WERI-Rb-1 (cell line): Measurements from ENCODE around the gene EEF2KMT.
A peak's percentile ranks its signal among the peaks of the same experiment; 100 is the strongest.
"Not testable (repeated sequence)": the region's sequence is repeated elsewhere in the genome, so short reads cannot be mapped to it uniquely, and the experiment has no call there.

Source experiments
- DNase-seq: peaks from one replicate; pipeline ENCODE4 v3.0.0-alpha.2; 2020
- H3K27ac ChIP-seq: fragments of 250-450 bp; sonication (Bioruptor Pico); 2 replicates; pipeline ENCODE4 v1.5.1; 2020; ENCODE audit warnings: mild to moderate bottlenecking, moderate library complexity
- H3K27me3 ChIP-seq: fragments of 250-450 bp; sonication (Bioruptor Pico); 2 replicates; pipeline ENCODE4 v1.5.1; 2021; ENCODE audit warnings: mild to moderate bottlenecking, low read depth, moderate library complexity; ENCODE audit not compliant: insufficient read depth, severe bottlenecking
- H3K36me3 ChIP-seq: fragments of 250-450 bp; sonication (Bioruptor Pico); 2 replicates; pipeline ENCODE4 v1.5.1; 2020; ENCODE audit warnings: mild to moderate bottlenecking, moderate library complexity
- H3K4me3 ChIP-seq: 2 replicates; pipeline ENCODE4 v1.5.1; 2011; ENCODE audit warnings: low read depth, mild to moderate bottlenecking, control low read depth, low read length
- H3K9me3 ChIP-seq: fragments of 250-450 bp; sonication (Bioruptor Pico); 2 replicates; pipeline ENCODE4 v1.5.1; 2021; ENCODE audit warnings: mild to moderate bottlenecking, moderate library complexity; ENCODE audit not compliant: severe bottlenecking
- TF ChIP-seq, protein P1 (sequence below): IDR thresholded peaks from 2 replicates; pipeline ENCODE4 v1.5.1; 2011; ENCODE audit warnings: low read depth, mild to moderate bottlenecking, control low read depth, inconsistent platforms, low read length

EEF2KMT gene

DNA sequence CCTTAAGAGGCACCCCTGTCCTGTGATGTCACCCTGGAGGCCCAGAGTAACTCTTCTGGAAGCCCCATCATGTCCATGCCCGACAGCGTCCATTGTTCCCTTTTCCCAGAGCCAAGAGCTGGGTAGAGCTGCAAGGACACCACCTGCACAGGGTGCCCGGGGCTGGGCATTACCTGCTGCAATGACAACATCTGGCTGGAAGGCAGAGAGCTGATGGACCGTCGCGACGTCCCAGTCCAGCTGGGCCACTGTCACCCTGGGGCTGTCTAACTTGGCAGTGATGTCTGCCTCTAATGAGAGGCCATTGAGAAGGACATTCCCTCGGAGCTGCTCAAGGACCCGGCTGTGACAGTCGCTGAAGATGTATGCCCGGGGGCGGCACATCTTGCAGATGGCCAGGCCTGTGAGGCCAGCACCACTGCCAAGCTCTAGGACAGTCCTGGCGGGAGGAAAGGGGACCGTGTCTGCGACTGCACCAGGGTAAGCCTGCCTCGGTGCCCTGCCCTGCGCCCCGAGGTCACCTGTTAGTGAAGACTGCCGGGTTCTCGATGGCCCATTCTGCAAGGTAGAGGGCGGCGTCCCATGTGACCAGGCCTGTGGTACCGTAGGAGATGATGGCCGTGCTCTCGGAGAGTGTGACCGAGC is 7.6 kb downstream of the EEF2KMT start:
- H3K36me3 ChIP-seq, H3K9me3 ChIP-seq, H3K27ac ChIP-seq, H3K27me3 ChIP-seq, DNase-seq, H3K4me3 ChIP-seq: not testable (repeated sequence)

DNA sequence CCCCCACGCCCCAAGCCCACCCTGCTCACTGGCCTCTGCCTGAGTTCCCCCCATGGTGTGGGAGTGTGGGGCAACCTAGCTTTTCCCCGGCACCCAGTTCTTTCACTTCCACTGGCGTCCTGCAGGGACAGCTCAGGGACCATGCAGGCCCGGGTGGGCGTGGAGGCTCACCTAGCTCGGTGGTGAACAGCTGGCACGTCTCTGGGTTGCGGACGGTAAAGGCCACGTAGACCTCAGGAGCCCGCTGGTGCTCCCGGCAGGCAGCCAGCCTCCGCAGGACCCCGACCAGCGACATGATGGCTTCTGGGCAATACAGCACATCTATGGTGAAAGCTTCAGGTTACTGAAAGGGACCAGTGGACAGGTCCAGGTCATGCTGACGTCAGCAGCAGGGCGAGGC is 8.7 kb downstream of the EEF2KMT start:
- H3K9me3 ChIP-seq, H3K27ac ChIP-seq, H3K27me3 ChIP-seq, H3K4me3 ChIP-seq, H3K36me3 ChIP-seq, DNase-seq: not testable (repeated sequence)

DNA sequence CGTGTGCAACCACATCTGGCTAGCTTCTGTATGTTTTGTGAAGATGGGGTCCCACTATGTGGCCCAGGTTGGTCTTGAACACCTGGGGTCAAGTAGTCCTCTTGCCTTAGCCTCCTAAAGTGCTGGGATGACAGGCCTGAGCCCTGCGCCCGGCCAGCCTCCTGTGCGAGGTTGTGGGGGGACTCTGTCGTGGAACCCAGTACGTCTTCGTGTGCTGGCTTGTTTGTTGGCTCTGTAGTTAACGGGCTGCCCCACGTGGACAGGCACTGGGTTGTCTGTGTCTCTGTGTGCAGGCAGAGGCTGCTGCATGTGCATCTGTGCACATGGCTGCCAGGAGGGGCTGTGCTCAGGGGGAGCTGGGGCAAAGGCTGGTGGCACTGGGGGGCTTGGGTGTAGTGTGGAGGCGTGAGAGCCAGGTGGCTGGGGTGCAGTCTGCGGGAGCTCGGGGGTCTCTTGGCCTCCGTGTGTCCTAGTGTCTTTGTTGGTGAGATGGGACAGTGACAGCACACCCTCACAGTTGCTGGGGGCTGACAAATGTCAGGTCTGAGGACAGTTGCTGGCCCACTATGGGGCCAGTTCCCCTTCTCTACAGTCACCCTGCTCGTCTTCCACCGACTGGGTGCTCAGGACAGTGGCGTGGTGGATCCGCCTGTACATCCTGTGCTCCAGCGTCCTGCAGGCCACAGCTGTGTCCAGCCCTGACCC is 9.4 kb downstream of the EEF2KMT start:
- not testable (repeated sequence) for H3K36me3 ChIP-seq, H3K27ac ChIP-seq, H3K4me3 ChIP-seq, H3K27me3 ChIP-seq, DNase-seq, H3K9me3 ChIP-seq

DNA sequence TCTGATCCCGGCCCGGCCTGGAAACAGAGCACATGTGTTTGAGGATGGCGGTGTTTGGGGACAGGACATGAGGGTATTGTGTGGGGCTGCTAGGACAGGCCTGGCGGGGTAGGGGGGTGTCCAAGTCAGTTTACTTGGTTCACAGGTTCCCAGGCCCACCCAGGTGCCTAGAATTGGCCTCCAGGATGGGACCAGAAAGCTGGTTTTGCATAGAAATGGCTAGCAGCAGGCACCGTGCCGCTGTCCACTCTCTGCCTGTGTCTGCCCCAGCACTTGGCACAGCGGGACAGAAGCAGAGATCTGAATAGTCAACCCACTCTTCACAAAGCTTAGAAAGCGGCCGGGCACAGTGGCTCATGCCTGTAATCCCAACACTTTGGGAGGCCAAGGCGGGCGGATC is 11.9 kb downstream of the EEF2KMT start:
- H3K27ac ChIP-seq, H3K27me3 ChIP-seq, H3K9me3 ChIP-seq, H3K4me3 ChIP-seq, H3K36me3 ChIP-seq, DNase-seq: not testable (repeated sequence)

DNA sequence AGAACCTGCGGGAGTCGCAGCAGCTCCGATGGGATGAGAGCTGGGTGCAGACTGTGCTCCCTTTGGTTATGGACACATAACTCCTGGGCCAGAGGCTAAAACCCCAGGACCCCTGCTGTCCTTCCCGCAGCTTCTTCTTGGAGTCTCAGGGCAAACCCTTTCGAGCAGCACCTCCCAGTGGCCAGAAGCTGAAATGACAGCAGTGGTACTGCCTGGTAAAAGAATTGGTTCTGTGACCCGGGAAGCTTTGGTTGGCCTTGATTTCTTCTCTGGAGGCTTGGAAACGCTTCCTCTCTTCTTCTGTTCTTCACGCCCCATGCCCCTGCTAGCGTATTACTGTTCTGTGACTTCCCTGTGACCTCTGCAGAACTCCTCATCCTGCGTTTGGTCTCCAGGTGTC is 12.8 kb downstream of the EEF2KMT start:
- H3K9me3 ChIP-seq, H3K27ac ChIP-seq, H3K27me3 ChIP-seq, H3K4me3 ChIP-seq, H3K36me3 ChIP-seq: not testable (repeated sequence)
- TF ChIP-seq, protein P1, sequence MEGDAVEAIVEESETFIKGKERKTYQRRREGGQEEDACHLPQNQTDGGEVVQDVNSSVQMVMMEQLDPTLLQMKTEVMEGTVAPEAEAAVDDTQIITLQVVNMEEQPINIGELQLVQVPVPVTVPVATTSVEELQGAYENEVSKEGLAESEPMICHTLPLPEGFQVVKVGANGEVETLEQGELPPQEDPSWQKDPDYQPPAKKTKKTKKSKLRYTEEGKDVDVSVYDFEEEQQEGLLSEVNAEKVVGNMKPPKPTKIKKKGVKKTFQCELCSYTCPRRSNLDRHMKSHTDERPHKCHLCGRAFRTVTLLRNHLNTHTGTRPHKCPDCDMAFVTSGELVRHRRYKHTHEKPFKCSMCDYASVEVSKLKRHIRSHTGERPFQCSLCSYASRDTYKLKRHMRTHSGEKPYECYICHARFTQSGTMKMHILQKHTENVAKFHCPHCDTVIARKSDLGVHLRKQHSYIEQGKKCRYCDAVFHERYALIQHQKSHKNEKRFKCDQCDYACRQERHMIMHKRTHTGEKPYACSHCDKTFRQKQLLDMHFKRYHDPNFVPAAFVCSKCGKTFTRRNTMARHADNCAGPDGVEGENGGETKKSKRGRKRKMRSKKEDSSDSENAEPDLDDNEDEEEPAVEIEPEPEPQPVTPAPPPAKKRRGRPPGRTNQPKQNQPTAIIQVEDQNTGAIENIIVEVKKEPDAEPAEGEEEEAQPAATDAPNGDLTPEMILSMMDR, result peak; percentile 79
- DNase-seq, result peak; percentile 79

DNA sequence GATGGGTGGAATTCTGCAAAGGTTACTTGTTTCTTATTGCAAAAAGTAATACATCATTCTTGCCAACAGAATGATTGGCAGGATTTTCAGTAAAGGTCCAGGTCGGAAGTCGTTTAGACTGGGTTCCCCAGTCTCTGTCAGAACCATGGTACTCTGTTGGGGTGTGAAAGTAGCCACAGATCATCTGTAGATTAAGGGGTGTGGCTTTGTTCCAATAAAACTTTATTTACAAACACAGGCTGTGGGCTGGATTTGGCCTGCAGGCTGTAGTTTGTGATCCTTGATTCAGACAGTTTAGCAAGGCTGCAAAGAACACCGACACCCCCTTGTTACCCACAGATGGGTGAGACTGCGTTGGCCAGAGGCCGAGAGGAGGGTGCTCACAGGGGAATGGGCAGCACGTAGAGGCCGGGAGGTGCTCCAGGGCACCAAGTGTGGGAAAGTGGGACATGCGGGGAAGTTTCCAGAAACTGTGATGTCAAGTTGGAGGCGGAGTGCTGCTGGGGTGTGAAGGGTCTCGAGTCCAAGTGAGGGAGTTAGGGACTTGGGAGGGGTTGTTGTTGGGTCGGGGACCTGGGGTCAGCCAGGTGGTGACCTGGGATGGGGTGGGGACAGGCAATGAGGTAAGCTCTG is 13.4 kb downstream of the EEF2KMT start:
- H3K4me3 ChIP-seq, H3K36me3 ChIP-seq, DNase-seq, H3K9me3 ChIP-seq, H3K27ac ChIP-seq, H3K27me3 ChIP-seq: not testable (repeated sequence)

DNA sequence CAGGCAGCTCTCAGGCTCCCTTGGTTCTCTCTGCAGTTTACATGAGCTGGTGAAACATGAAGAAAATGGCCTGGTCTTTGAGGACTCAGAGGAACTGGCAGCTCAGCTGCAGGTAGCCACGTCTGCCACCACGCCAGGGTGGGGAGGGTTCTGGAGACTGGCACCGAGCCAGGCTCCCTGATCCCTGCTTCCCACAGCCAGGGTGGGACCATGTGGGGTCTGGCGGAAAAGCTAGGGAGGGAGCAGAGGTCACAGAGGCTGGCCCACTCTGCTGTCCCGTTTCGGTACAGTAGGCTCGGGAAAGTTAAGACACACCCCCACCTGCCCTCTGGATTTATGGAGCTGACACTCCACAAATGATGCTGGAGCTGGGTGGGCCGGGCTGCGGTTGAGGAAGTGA is 13.9 kb downstream of the EEF2KMT start:
- not testable (repeated sequence) for H3K27me3 ChIP-seq, H3K36me3 ChIP-seq, DNase-seq, H3K4me3 ChIP-seq, H3K9me3 ChIP-seq, H3K27ac ChIP-seq

DNA sequence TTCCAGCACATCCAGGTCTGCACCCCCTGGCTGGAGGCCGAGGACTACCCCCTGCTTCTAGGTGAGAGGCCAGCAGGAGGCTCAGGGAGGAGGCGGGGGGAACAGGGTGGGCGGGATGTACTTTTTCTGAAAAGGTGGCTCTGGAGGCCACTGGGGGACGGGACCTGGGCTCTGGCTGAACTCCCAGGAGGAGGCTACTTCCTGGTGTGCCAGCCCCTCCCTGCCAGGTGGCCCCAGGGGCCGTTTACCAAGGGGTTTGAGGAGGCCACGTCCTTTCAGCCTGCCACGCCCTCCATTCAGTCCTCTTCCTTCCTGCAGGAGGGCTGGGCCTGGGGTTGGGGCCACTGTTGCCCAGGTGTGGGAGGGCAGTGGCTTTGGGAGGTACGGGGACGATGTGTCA is 16.6 kb downstream of the EEF2KMT start:
- H3K36me3 ChIP-seq, DNase-seq, H3K27me3 ChIP-seq, H3K9me3 ChIP-seq, H3K27ac ChIP-seq, H3K4me3 ChIP-seq: not testable (repeated sequence)

DNA sequence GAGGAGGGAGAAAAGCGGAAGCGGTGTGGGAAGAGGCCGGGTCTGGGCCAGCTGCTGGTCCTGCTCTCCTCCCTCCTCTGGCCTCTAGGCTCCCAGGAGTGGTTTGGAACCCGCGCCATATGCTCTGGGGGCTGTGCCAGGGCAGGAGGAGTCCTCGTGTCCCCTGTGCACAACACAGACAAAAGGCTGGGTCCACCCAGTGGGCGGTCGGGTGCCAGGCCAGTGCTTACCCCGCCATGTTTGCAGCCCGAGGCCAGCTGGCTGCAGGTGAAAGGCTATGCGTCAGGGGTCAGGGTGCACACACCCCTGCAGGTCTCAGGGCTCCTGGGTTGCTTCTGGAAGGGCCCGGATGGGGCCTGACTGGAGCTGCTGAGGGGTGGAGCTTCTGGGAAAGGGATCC is 17.1 kb downstream of the EEF2KMT start:
- peaks cover 11% of the 10 kb centered on the region for H3K36me3 ChIP-seq
- DNase-seq, H3K4me3 ChIP-seq, H3K9me3 ChIP-seq, H3K27me3 ChIP-seq, H3K27ac ChIP-seq: not testable (repeated sequence)

DNA sequence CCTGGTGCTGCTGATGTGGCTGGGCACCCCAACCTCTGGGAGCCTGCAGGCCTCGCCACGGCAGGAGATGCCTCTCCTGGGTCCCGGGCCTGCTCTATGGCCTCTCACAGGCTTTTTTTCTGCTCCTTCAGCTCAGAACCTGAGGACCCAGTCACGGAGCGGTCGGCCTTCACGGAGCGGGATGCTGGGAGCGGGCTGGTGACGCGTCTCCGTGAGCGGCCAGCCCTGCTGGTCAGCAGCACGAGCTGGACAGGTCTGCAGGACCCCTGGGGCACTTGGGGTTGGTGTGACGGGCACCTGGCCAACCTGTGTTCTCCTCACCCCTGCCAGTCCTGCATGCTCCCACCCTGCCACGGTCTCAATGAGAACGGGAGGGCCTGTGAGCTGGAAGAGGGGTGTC is 19.0 kb downstream of the EEF2KMT start:
- DNase-seq, result no peak
- peaks cover 27% of the 10 kb centered on the region for H3K36me3 ChIP-seq
- no peaks in the 10 kb centered on the region for H3K9me3 ChIP-seq
- H3K27me3 ChIP-seq, result no peaks in the 10 kb centered on the region
- H3K27ac ChIP-seq, result no peak overlapping the region
- TF ChIP-seq, protein P1, result no peak
- no peak overlapping the region for H3K4me3 ChIP-seq
